Measurements from ENCODE around the gene TRMU.
"Not testable (repeated sequence)": the region's sequence is repeated elsewhere in the genome, so short reads cannot be mapped to it uniquely, and the experiment has no call there.

Gene TRMU

GRCh38 chr22:46303347-46303965 lies 32.1 kb upstream of the TRMU start:
- DNase-seq, result no peak

- no peak for DNase-seq
These were observed 27.1 kb upstream of the TRMU start for GRCh38 chr22:46308283-46308988.

- DNase-seq, result no peak
These were observed 25.9 kb upstream of the TRMU start for GRCh38 chr22:46309526-46310085.

GRCh38 chr22:46312056-46312455 lies 23.5 kb upstream of the TRMU start:
- DNase-seq, result no peak

GRCh38 chr22:46312848-46313247 lies 22.7 kb upstream of the TRMU start:
- not testable (repeated sequence) for DNase-seq

GRCh38 chr22:46315976-46316375 lies 19.5 kb upstream of the TRMU start:
- no peak for DNase-seq

- no peak for DNase-seq
These were observed 17.9 kb upstream of the TRMU start for GRCh38 chr22:46317646-46318045.

- no peak for DNase-seq
These were observed 16.9 kb upstream of the TRMU start for GRCh38 chr22:46318576-46318975.

- no peak for DNase-seq
These were observed 16.2 kb upstream of the TRMU start for GRCh38 chr22:46319319-46319718.

GRCh38 chr22:46320166-46320710 lies 15.3 kb upstream of the TRMU start:
- no peak for DNase-seq

- DNase-seq, result no peak
These were observed 14.7 kb upstream of the TRMU start for GRCh38 chr22:46320716-46321386.

- no peak for DNase-seq
These were observed 12.8 kb upstream of the TRMU start for GRCh38 chr22:46322711-46323110.

- no peak for DNase-seq
These were observed 12.4 kb upstream of the TRMU start for GRCh38 chr22:46323162-46323561.

- DNase-seq, result no peak
These were observed 9.3 kb upstream of the TRMU start for GRCh38 chr22:46326066-46326680.

- DNase-seq, result no peak
These were observed 7.6 kb upstream of the TRMU start for GRCh38 chr22:46327691-46328465.

GRCh38 chr22:46328797-46329196 lies 6.7 kb upstream of the TRMU start:
- no peak for DNase-seq

- no peak for DNase-seq
These were observed 5.9 kb upstream of the TRMU start for GRCh38 chr22:46329616-46330015.

GRCh38 chr22:46330426-46330825 lies 5.1 kb upstream of the TRMU start:
- DNase-seq, result no peak

- DNase-seq, result no peak
These were observed 4.0 kb upstream of the TRMU start for GRCh38 chr22:46331496-46331895.

GRCh38 chr22:46336119-46337078 lies 885 bp downstream of the TRMU start:
- peak; percentile 33 for DNase-seq

- no peak for DNase-seq
These were observed 2.4 kb downstream of the TRMU start for GRCh38 chr22:46337870-46338269.
